Activated naive CD8-positive, alpha-beta T cell treated with anti-CD3 and anti-CD28 coated beads, Interleukin-2, amount 50 U/mL, for 24 hours (primary cell): ENCODE measurements around the gene TMEM72.

Experiments used
- ATAC-seq: fragments of 150-1000 bp; cut with Tn5 transposase; one replicate; pipeline ENCODE4 v1.10.0; 2021
- DNase-seq: peaks from one replicate; pipeline ENCODE4 v3.0.0; 2021
- H3K27ac Mint-ChIP-seq: one replicate; pipeline ENCODE4 v1.8.0; 2021; ENCODE audit warnings: mild to moderate bottlenecking, mixed read lengths
- H3K27me3 Mint-ChIP-seq: one replicate; pipeline ENCODE4 v1.8.0; 2021; ENCODE audit warnings: mixed read lengths
- H3K36me3 Mint-ChIP-seq: one replicate; pipeline ENCODE4 v1.8.0; 2021; ENCODE audit warnings: low read depth, mixed read lengths
- H3K4me1 Mint-ChIP-seq: one replicate; pipeline ENCODE4 v1.8.0; 2021; ENCODE audit warnings: mixed read lengths
- H3K4me3 Mint-ChIP-seq: one replicate; pipeline ENCODE4 v1.8.0; 2021; ENCODE audit warnings: mild to moderate bottlenecking, moderate library complexity, mixed read lengths
- H3K9me3 Mint-ChIP-seq: one replicate; pipeline ENCODE4 v1.8.0; 2021; ENCODE audit warnings: mixed read lengths

TMEM72 gene

DNA sequence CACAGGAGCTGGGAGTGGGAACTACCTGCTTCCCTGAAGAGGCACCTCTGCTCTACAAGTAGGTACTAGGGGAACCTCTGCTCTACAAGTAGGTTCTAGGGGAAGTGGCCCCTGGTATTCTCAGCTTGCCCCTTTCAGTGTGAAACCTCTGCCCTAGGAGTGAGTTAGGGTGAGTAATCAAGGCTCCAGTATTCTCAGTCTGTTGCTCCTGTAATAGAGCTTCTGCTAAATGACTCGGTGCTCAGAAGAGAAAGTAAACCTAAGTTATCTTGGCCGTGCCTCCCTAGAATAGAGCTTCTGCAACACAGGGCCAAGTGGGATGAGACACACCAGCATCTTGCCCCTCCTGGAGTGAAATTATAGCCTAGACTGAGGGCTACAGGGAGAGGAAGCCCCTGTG is 35.1 kb downstream of the TMEM72 start:
- H3K9me3 Mint-ChIP-seq, result peaks cover 14% of the 10 kb centered on the region
- H3K4me1 Mint-ChIP-seq, result peaks cover 19% of the 10 kb centered on the region
- DNase-seq (no peak), ATAC-seq (peak; percentile 43)
- no peak overlapping the region for H3K27ac Mint-ChIP-seq
- H3K4me3 Mint-ChIP-seq, result no peak overlapping the region
- peaks cover 9% of the 10 kb centered on the region for H3K27me3 Mint-ChIP-seq
- peaks cover 2% of the 10 kb centered on the region for H3K36me3 Mint-ChIP-seq

DNA sequence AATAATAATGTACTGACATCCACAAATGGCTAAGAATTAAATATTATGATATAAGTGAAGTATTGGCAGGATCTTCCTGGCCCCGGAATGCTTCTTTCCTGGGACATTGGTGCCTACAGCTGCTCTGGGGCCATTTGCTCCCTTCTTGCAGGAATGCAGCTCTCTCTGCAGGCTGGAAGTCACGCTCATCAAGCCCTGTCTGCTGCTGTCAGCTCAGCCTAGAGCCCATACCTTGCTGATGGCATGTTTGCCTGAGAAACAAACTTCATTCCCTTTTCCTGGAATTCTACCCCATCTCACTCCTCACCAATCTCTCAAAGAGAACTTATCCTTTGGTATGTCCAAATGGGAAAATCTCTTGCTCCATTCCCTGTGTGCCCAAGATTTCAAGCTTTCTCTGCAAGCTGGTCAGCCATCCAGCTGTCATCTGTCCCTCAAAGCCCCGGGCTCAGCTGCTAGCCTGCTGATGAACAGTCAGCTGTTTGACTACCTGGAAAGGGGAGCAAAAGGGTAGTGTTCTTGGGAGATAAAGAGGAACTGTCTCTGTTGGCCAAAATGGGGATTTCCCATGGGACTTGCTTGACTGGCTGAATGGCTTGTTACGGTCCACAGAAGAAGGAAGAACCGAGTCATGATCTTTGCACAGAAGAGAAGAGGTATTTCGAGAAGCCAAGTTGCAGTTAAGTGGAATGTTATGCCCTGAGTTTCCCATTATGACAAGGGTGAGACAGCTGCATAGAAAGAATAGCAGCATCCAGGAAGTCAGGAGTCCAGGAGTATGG is 36.4 kb downstream of the TMEM72 start:
- H3K4me3 Mint-ChIP-seq, result peak overlapping the region; percentile 16
- DNase-seq, result no peak
- H3K4me1 Mint-ChIP-seq, result peaks cover 19% of the 10 kb centered on the region
- H3K27me3 Mint-ChIP-seq, result peaks cover 2% of the 10 kb centered on the region
- peaks cover 14% of the 10 kb centered on the region for H3K9me3 Mint-ChIP-seq
- ATAC-seq, result peak; percentile 51
- peaks cover 2% of the 10 kb centered on the region for H3K36me3 Mint-ChIP-seq
- H3K27ac Mint-ChIP-seq, result no peak overlapping the region

DNA sequence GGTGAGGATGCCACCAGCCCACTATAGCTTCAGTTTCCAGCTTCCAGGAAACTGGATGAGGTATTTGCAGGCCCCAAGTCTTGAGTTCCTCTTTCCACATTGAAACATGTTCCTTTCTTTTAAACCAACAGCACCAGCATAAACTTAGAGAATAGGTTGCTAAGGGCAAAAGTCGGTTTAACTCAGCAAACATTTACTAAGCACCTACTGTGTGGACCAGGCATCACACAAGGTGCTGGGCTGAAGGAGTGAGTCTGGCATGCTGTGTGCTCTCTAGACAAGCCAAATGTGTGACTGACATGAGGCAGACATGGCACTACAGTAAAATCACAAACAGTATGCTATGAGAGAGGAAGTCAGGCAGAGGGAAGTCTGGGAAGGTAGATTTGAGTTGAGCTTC is 37.5 kb downstream of the TMEM72 start:
- Mint-ChIP-seq H3K36me3 (peaks cover 2% of the 10 kb centered on the region), H3K4me3 (no peak overlapping the region), H3K4me1 (peaks cover 19% of the 10 kb centered on the region), H3K9me3 (peaks cover 14% of the 10 kb centered on the region), H3K27me3 (peaks cover 2% of the 10 kb centered on the region), H3K27ac (no peak overlapping the region)
- DNase-seq (no peak), ATAC-seq (no peak)

DNA sequence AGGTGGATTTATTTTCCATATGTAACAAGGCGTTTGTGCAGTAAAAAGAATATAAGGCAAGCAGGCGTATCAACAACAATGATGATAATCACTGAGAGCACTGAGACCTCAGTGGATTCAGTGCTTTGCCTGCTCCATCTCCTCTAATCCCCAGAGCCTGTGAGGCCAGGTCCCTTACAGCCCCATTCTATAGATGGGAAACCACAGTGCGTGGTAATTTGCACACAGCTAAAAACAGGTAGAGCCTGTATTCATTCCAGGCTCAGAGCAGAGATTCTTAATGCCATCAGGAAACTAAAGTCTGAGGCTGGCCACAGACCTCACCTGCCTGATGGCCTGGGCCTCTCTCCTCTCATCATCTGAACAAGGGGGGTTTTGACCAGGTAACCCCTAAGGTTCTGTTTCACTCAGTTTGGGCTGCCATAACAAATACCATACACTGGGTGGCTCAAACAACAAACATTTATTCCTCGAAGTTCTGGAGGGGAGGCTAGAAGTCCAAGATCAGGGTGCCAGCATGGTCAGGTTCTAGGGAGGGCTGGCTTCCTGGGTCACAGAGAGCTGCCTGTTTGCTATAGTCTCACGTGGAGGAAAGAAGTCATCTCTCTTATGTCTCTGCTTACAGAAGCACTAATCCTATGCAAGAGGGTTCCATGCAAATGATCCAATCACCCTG is 38.1 kb downstream of the TMEM72 start:
- Mint-ChIP-seq H3K9me3 (peaks cover 11% of the 10 kb centered on the region), H3K4me1 (peaks cover 19% of the 10 kb centered on the region), H3K27me3 (peaks cover 2% of the 10 kb centered on the region), H3K36me3 (peaks cover 5% of the 10 kb centered on the region), H3K4me3 (no peak overlapping the region), H3K27ac (no peak overlapping the region)
- no peak for DNase-seq
- no peak for ATAC-seq

DNA sequence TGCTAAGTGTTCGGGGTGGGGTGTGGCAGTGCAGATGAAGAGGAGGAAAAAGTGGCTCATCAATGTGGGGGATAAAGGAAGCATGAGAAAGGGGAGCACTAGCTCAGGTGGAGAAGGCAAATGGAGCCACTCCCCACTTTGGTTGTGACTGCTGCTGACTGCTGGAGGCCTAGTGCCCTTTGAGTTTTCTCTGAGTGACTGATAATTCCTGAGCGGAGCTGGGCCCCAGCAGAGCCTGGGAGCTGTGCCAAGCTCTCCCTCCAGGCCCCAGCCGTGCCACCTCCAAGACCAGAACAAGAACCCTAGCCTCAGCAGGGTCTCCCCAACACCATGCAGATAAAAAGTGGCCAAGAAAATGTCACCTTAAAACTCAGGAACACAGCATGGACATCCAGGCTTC is 38.8 kb downstream of the TMEM72 start:
- Mint-ChIP-seq H3K27ac (no peak overlapping the region), H3K4me3 (no peak overlapping the region), H3K4me1 (peaks cover 19% of the 10 kb centered on the region), H3K9me3 (peaks cover 4% of the 10 kb centered on the region), H3K36me3 (peaks cover 5% of the 10 kb centered on the region), H3K27me3 (peaks cover 2% of the 10 kb centered on the region)
- ATAC-seq, result no peak
- DNase-seq, result no peak

DNA sequence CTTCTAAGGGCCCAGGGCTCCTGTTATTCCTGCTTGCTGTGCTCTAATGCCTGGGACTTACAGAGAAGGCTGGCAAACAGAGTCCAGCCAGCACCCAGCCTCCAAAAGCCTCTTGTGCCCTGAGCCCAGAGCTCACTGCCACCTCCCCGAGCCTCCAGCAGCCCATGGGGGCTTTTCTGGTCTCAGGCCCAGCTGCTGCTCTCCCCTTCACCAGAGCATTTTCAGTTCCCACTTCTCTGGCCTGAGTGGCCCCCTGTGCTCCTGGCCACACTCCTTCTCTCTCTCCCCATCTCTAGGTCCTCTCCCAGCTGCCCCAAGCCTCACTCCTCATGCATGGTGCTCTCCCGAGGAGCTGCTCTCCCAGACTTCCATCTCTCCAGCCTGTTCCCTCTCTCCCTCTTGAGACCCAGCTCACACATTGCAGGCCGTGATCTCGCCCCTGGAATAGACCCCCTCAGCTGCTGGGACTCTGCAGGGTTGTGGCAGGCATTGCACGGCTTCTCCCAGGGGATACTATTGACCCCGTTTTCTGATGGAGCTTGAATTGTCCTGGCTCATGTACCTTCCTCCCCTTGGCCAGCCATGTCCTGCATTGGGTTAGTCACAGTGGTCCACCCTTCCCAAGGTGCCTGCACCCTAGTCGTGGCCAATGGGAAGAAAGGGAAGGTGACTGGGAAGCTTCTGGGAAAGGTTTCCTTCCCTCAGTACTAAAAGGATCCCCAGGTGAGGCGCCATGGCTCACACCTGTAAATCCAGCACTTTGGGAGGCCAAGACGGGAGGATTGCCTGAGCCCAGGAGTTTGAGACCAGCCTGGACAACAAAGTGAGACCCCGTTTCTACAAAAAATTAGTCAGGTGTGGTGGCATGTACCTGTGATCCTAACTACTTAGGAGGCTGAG is 39.4 kb downstream of the TMEM72 start:
- no peak overlapping the region for H3K27ac Mint-ChIP-seq
- no peak for ATAC-seq
- H3K4me1 Mint-ChIP-seq, result peaks cover 19% of the 10 kb centered on the region
- H3K4me3 Mint-ChIP-seq, result no peak overlapping the region
- H3K27me3 Mint-ChIP-seq, result no peaks in the 10 kb centered on the region
- peaks cover 3% of the 10 kb centered on the region for H3K36me3 Mint-ChIP-seq
- DNase-seq, result no peak
- no peaks in the 10 kb centered on the region for H3K9me3 Mint-ChIP-seq

DNA sequence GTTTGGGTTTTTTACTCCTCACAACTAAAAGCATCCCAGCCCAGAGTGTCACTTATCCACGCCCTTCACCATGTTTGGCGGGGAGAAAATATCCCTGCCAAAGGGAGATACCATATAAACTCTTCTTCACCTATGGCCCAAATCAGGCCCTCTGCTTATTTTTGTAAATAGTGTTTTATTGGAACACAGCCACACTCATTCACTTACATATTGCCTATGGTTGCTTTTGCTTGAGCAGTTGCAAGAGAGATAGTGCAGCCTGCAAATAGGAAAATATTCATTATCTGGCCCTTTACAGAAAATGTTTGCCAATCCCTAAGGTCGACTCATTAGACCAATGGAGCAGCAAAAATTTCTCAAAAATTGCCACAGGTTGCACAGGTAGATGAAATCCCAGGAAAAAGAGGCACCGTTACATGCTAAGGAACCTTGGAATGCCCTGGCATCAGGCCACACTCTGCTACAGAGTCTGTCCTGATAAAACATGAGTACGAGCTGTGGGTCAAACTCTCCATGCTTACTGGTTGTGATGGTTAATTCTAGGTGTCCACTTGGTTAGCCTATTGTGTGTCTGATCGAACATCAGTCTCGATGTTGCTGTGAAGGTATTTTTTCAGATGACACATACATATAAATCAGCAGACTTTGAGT is 40.6 kb downstream of the TMEM72 start:
- Mint-ChIP-seq H3K27ac (no peak overlapping the region), H3K4me3 (no peak overlapping the region), H3K4me1 (peaks cover 14% of the 10 kb centered on the region), H3K27me3 (no peaks in the 10 kb centered on the region), H3K9me3 (no peaks in the 10 kb centered on the region), H3K36me3 (peaks cover 4% of the 10 kb centered on the region)
- ATAC-seq, result no peak
- no peak for DNase-seq

DNA sequence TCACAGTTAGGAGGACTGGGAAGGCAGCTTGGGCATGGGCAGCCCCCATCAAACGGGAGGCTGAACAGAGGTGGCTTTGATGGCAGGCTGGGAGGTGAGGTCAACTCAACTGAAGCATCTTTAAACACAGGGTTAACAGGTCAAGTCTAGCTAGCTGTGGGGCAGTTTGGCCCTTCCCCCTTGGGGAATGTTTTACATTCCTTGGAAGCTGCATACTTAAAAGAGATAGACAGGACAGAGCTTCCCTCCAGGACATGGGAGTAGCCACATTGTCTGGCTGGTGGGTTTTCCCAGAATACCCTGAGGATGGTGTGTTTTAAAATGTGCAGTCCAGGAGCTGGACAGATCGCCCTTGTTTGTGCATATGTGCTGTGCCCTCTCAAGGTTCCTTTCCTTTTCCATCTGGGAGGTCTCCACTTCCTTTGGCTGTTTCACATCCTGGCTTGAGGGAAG is 41.7 kb downstream of the TMEM72 start:
- Mint-ChIP-seq H3K27me3 (no peaks in the 10 kb centered on the region), H3K36me3 (peaks cover 7% of the 10 kb centered on the region), H3K4me1 (peaks cover 14% of the 10 kb centered on the region), H3K27ac (no peak overlapping the region), H3K9me3 (no peaks in the 10 kb centered on the region), H3K4me3 (no peak overlapping the region)
- no peak for DNase-seq
- ATAC-seq, result no peak

DNA sequence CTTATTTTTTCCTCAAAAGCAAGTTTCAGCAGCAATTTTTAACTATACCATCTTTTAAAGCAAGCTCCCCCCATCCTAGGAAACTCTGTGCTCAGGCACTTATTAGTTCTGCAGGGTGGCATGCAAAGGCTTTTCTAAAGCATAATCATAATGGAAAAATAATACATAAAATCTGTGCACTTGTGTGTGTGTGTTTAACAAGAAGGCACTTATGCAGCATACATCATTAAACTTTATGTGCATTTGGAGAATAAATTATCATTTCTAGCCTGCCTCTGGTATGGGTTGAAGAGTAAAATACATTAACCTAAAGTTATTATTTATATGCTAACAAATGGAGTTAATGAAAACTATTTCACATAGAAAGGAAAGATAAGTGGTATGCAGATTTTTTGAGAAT is 42.9 kb downstream of the TMEM72 start:
- Mint-ChIP-seq H3K4me1 (peaks cover 17% of the 10 kb centered on the region), H3K27me3 (no peaks in the 10 kb centered on the region), H3K27ac (no peak overlapping the region), H3K9me3 (no peaks in the 10 kb centered on the region), H3K4me3 (no peak overlapping the region), H3K36me3 (peaks cover 7% of the 10 kb centered on the region)
- DNase-seq (no peak), ATAC-seq (no peak)

DNA sequence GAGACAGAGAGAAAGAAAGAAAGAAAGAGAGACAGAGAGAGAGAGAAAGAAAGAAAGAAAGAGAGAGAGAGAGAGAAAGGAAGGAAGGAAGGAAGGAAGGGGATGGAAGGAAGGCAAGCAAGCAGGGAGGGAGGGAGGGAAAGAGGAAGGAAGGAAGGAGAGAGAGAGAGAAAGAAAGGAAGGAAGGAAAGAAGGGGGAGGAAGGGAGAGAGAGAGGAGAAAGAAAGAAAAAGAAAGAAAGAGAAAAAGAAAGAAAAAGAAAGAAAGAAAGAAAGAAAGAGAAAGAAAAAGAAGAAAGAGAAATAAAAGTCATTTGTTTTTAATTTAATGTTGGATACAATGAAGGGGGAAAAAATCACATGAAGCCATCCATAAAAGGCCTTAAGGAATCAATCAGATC is 43.8 kb downstream of the TMEM72 start:
- DNase-seq, result no peak
- no peak for ATAC-seq
- Mint-ChIP-seq H3K36me3 (peaks cover 7% of the 10 kb centered on the region), H3K4me3 (no peak overlapping the region), H3K4me1 (peaks cover 18% of the 10 kb centered on the region), H3K9me3 (no peaks in the 10 kb centered on the region), H3K27me3 (no peaks in the 10 kb centered on the region), H3K27ac (no peak overlapping the region)

DNA sequence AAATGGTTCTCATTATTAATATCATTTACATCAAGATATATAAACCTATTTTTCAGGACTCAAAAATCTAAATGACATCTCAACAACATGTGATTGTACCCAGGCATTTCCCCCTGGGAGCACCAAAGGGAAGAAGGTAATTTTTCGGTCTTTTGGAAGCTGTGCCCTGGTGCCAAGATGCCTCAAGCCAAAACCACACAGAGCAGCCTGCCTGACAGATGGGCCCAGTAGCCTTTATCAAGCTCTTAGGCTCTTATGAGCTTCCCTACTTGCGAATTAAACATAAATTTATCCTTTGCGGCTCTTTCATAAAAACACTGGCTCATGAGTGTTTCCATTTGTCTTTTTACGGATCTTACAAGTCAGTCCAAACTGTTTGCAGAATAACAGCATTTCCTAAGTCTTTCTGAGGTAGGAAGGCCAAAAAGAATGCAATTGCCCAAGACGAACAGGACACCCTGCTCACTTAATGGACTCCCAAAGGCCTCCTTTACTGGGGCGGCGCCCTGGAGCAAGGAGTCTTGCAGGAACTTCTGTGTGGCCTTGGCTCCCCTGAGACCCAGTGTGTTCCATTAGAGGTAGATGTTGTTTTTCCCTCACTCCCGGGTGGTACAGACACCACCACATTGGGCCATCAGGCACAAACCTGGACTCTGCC is 44.4 kb downstream of the TMEM72 start:
- no peak for ATAC-seq
- H3K4me3 Mint-ChIP-seq, result no peak overlapping the region
- peaks cover 21% of the 10 kb centered on the region for H3K4me1 Mint-ChIP-seq
- peaks cover 7% of the 10 kb centered on the region for H3K36me3 Mint-ChIP-seq
- H3K9me3 Mint-ChIP-seq, result no peaks in the 10 kb centered on the region
- H3K27me3 Mint-ChIP-seq, result no peaks in the 10 kb centered on the region
- no peak overlapping the region for H3K27ac Mint-ChIP-seq
- DNase-seq, result no peak

DNA sequence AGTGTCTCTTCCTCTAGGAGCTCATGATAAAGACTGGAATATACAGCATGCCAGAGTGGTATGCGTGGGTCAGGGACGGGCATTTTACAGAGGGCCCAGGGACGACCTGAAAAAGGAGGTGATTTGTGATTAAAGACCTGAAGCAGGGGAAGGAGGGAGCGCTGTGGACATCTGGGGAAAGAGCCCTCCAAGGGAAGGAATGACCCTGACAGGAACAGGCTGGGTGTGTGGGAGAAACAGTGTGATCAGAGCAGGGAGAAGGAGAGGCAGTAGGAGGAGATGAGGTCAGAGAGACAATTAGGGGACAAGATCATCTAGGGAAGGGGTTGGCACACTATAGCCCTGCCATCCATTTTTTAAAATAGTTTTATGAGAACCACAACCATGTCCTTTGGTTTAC is 45.1 kb downstream of the TMEM72 start:
- H3K9me3 Mint-ChIP-seq, result no peaks in the 10 kb centered on the region
- peaks cover 7% of the 10 kb centered on the region for H3K36me3 Mint-ChIP-seq
- ATAC-seq (no peak), DNase-seq (no peak)
- no peak overlapping the region for H3K4me3 Mint-ChIP-seq
- H3K27ac Mint-ChIP-seq, result no peak overlapping the region
- H3K4me1 Mint-ChIP-seq, result peaks cover 21% of the 10 kb centered on the region
- no peaks in the 10 kb centered on the region for H3K27me3 Mint-ChIP-seq

DNA sequence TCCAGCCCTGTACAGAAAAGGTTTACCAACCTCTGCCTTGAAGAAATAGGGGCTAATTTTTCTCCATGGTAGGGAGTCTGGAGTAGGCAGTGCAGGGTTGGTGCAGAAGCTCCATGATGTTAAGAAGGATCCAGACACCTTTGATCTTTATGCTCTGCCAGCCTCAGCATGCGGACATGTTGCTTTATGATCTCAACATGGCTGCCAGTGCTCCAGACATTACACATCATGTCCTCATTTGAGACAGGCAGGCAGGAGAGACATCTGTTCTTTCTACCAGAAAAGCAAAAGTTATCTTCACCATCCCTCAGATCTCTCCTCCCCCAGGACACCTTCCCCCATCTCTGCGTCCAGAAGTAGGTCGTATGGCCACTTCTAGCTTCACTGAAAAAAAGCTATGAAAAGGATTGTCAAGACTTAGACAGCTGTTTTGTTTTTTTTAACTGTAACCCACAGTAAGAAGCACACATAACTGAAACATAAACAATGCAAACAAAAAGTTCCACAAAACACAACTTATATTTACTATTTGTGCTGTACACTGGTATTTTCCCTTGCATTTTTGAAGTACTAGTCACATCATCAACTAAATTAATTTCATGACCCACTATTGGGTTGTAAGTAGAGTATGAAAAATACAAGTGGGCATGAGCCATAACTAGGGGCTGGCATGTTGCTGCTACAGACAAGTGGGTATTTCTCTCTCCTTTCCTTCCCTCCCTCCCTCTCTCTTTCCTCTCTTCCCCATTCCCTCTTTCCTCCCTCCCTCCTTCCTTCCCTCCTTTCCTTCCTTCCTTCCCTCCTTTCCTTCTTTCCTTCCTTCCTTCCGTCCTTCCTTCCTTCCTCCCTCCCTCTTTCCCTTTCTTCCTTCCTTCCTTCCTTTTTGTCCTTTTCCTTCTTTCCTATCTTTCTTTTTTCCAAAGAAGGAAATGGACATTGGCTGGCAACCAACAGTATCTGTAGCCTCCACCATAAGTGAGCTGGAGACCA is 45.9 kb downstream of the TMEM72 start:
- DNase-seq (no peak), ATAC-seq (no peak)
- H3K36me3 Mint-ChIP-seq, result peaks cover 7% of the 10 kb centered on the region
- no peak overlapping the region for H3K27ac Mint-ChIP-seq
- H3K27me3 Mint-ChIP-seq, result no peaks in the 10 kb centered on the region
- H3K4me3 Mint-ChIP-seq, result no peak overlapping the region
- H3K9me3 Mint-ChIP-seq, result no peaks in the 10 kb centered on the region
- peaks cover 21% of the 10 kb centered on the region for H3K4me1 Mint-ChIP-seq
